Measurements from ENCODE around the gene NPC2. TPM values are rescaled to one million over a fixed set of nuclear protein-coding genes. Genes with fewer than 3 reads are reported as not detected.

The NPC2 gene
- total RNA-seq, 1 donor: 266 TPM

GRCh38 chr14:74493343-74494261 is 497 bp upstream of the NPC2 start, which contains the start of gene ISCA2:
TSS of gene ISCA2 (plus strand) at chr14:74493765. CDS start at chr14:74493775, 10 bp downstream.
- peak within 1 kb of the TSS; percentile 100 for H3K4me2 ChIP-seq (ENCODE audit: insufficient read depth, low read length)
- no peak for TF ChIP-seq CTCF (IDR thresholded peaks at IDR 0.05; ENCODE audit: extremely low read depth, low read depth, low read length)
- peaks cover 5% of the 10 kb centered on the region for H3K36me3 ChIP-seq (ENCODE audit: insufficient read depth, low read length)
- H3K4me3 ChIP-seq (ENCODE audit: insufficient read depth, low read length): peak within 1 kb of the TSS; percentile 88
- peaks cover 42% of the 10 kb centered on the region for H3K79me2 ChIP-seq (ENCODE audit: insufficient read depth, low read length)
- H3K27ac ChIP-seq (ENCODE audit: low read depth, low read length): peak within 1 kb of the TSS; percentile 75
- H2AFZ ChIP-seq (ENCODE audit: low read length): peak within 1 kb of the TSS; percentile 92
- H3K9me3 ChIP-seq (ENCODE audit: low read depth, low read length): no peaks in the 10 kb centered on the region
- peaks cover 36% of the 10 kb centered on the region for H3K4me1 ChIP-seq (ENCODE audit: insufficient read depth, low read length)
- no peaks in the 10 kb centered on the region for H4K20me1 ChIP-seq (ENCODE audit: insufficient read depth, low read length)
- H3K27me3 ChIP-seq (ENCODE audit: insufficient read depth, low read length): no peaks in the 10 kb centered on the region
- DNase-seq (ENCODE audit: insufficient read length, low spot score, missing footprints): peak; percentile 98

GRCh38 chr14:74491956-74492775 is 939 bp downstream of the NPC2 start:
- Histone ChIP-seq H3K4me3 (ENCODE audit: insufficient read depth, low read length) (peak overlapping the region; percentile 88), H3K36me3 (ENCODE audit: insufficient read depth, low read length) (no peaks in the 10 kb centered on the region), H3K27me3 (ENCODE audit: insufficient read depth, low read length) (no peaks in the 10 kb centered on the region), H3K79me2 (ENCODE audit: insufficient read depth, low read length) (peaks cover 52% of the 10 kb centered on the region), H3K9me3 (ENCODE audit: low read depth, low read length) (no peaks in the 10 kb centered on the region), H4K20me1 (ENCODE audit: insufficient read depth, low read length) (no peaks in the 10 kb centered on the region), H3K4me1 (ENCODE audit: insufficient read depth, low read length) (peaks cover 47% of the 10 kb centered on the region), H3K27ac (ENCODE audit: low read depth, low read length) (peak overlapping the region; percentile 64), H3K4me2 (ENCODE audit: insufficient read depth, low read length) (peak overlapping the region; percentile 100), H2AFZ (ENCODE audit: low read length) (peak overlapping the region; percentile 75)
- DNase-seq (ENCODE audit: insufficient read length, low spot score, missing footprints): no peak
- TF ChIP-seq CTCF (IDR thresholded peaks at IDR 0.05; ENCODE audit: extremely low read depth, low read depth, low read length): peak; percentile 42

- Histone ChIP-seq H2AFZ (ENCODE audit: low read length) (no peak overlapping the region), H3K9me3 (ENCODE audit: low read depth, low read length) (no peaks in the 10 kb centered on the region), H3K79me2 (ENCODE audit: insufficient read depth, low read length) (peaks cover 67% of the 10 kb centered on the region), H3K36me3 (ENCODE audit: insufficient read depth, low read length) (no peaks in the 10 kb centered on the region), H3K27me3 (ENCODE audit: insufficient read depth, low read length) (no peaks in the 10 kb centered on the region), H3K4me2 (ENCODE audit: insufficient read depth, low read length) (no peak overlapping the region), H3K4me3 (ENCODE audit: insufficient read depth, low read length) (no peak overlapping the region), H3K4me1 (ENCODE audit: insufficient read depth, low read length) (peaks cover 40% of the 10 kb centered on the region), H4K20me1 (ENCODE audit: insufficient read depth, low read length) (no peaks in the 10 kb centered on the region), H3K27ac (ENCODE audit: low read depth, low read length) (no peak overlapping the region)
- no peak for DNase-seq (ENCODE audit: insufficient read length, low spot score, missing footprints)
- no peak for TF ChIP-seq CTCF (IDR thresholded peaks at IDR 0.05; ENCODE audit: extremely low read depth, low read depth, low read length)
Measured at GRCh38 chr14:74490486-74490885, 2.6 kb downstream of the NPC2 start.

All from osteoblast (primary cell).